ENCODE results near the gene HNRNPA3. TPM values are rescaled to one million over a fixed set of nuclear protein-coding genes. Genes with fewer than 3 reads are reported as not detected.

The HNRNPA3 gene
- total and polyA plus RNA-seq, 2 experiments from 2014 or later: 151 to 290 TPM

GRCh38 chr2:177271981-177272666 is 59.5 kb downstream of the HNRNPA3 start:
- H3K4me1 Mint-ChIP-seq: peaks cover 32% of the 10 kb centered on the region
- no peaks in the 10 kb centered on the region for H3K9me3 Mint-ChIP-seq

More at GRCh38 chr2:177271981-177272666, 59.5 kb downstream of the HNRNPA3 start:
- H2AFZ ChIP-seq: no peak overlapping the region
- Mint-ChIP-seq H3K27ac (peak overlapping the region; percentile 88), H3K4me3 (no peak overlapping the region), H3K36me3 (ENCODE audit: low read depth) (no peaks in the 10 kb centered on the region), H3K27me3 (ENCODE audit: insufficient read depth, low read depth, poor library complexity) (peaks cover 3% of the 10 kb centered on the region)
- H3K36me3 ChIP-seq (ENCODE audit: insufficient read depth): no peaks in the 10 kb centered on the region
- no peaks in the 10 kb centered on the region for H3K27me3 ChIP-seq (ENCODE audit: insufficient read depth)
- H4K20me1 ChIP-seq (replicated peaks; ENCODE audit: insufficient read depth): no peaks in the 10 kb centered on the region
- H3K27ac ChIP-seq (ENCODE audit: low read depth): no peak overlapping the region
- peaks cover 22% of the 10 kb centered on the region for H3K4me1 ChIP-seq (ENCODE audit: insufficient read depth)
- H3K79me2 ChIP-seq (replicated peaks; ENCODE audit: insufficient read depth): no peaks in the 10 kb centered on the region
- no peak overlapping the region for H3K4me3 ChIP-seq
- H3K4me2 ChIP-seq: no peak overlapping the region
- no peaks in the 10 kb centered on the region for H3F3A ChIP-seq (replicated peaks; ENCODE audit: low read depth)
- TF ChIP-seq POLR2AphosphoS5 (IDR thresholded peaks at IDR 0.05; ENCODE audit: low read depth): no peak
- TF ChIP-seq CTCF (conservative IDR thresholded peaks at IDR 0.05; ENCODE audit: low read depth in 2 of 2): no peak
- no peak for TF ChIP-seq ZNF331 (CRISPR knock-in tag; IDR thresholded peaks at IDR 0.05; ENCODE audit: low read depth)
- TF ChIP-seq ZNF462 (CRISPR knock-in tag; IDR thresholded peaks at IDR 0.05): no peak
- TF ChIP-seq ZNF114 (CRISPR knock-in tag; IDR thresholded peaks at IDR 0.05): no peak
- TF ChIP-seq JUNB (IDR thresholded peaks at IDR 0.05; ENCODE audit: unreplicated experiment): no peak
- no peak for TF ChIP-seq EZH2phosphoT487 (IDR thresholded peaks at IDR 0.05; ENCODE audit: unreplicated experiment)
- TF ChIP-seq, protein P1, sequence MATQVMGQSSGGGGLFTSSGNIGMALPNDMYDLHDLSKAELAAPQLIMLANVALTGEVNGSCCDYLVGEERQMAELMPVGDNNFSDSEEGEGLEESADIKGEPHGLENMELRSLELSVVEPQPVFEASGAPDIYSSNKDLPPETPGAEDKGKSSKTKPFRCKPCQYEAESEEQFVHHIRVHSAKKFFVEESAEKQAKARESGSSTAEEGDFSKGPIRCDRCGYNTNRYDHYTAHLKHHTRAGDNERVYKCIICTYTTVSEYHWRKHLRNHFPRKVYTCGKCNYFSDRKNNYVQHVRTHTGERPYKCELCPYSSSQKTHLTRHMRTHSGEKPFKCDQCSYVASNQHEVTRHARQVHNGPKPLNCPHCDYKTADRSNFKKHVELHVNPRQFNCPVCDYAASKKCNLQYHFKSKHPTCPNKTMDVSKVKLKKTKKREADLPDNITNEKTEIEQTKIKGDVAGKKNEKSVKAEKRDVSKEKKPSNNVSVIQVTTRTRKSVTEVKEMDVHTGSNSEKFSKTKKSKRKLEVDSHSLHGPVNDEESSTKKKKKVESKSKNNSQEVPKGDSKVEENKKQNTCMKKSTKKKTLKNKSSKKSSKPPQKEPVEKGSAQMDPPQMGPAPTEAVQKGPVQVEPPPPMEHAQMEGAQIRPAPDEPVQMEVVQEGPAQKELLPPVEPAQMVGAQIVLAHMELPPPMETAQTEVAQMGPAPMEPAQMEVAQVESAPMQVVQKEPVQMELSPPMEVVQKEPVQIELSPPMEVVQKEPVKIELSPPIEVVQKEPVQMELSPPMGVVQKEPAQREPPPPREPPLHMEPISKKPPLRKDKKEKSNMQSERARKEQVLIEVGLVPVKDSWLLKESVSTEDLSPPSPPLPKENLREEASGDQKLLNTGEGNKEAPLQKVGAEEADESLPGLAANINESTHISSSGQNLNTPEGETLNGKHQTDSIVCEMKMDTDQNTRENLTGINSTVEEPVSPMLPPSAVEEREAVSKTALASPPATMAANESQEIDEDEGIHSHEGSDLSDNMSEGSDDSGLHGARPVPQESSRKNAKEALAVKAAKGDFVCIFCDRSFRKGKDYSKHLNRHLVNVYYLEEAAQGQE (IDR thresholded peaks at IDR 0.05; ENCODE audit: unreplicated experiment): no peak
- TF ChIP-seq EZH2 (IDR thresholded peaks at IDR 0.05; ENCODE audit: low read depth, unreplicated experiment): no peak
- no peak for TF ChIP-seq ETS1 (IDR thresholded peaks at IDR 0.05)
- no peak for TF ChIP-seq NANOG (IDR thresholded peaks at IDR 0.05; ENCODE audit: borderline replicate concordance)
- TF ChIP-seq STAT1 (IDR thresholded peaks at IDR 0.05; ENCODE audit: unreplicated experiment): no peak
- ATAC-seq: peak; percentile 42; the same call in 2 of the 3 replicates
- DNase-seq (ENCODE audit: low spot score): no peak
- H3K9me2 ChIP-seq (ENCODE audit: insufficient read depth): no peaks in the 10 kb centered on the region
